Measurements from ENCODE around the gene ABLIM3. TPM values are rescaled to one million over a fixed set of nuclear protein-coding genes. Genes with fewer than 3 reads are reported as not detected.

The ABLIM3 gene
- total and polyA plus RNA-seq, 2 of the 8 experiments (the other 6 are each of a cell fraction or from before 2014, with no cell fraction given), result 0.36 to 0.56 TPM

- TF ChIP-seq EP300 (IDR thresholded peaks at IDR 0.05; ENCODE audit: borderline replicate concordance in 1 of 2, low read depth in 2 of 2, low read length in 2 of 2), result no peak
- TF ChIP-seq HDAC2 (IDR thresholded peaks at IDR 0.05; ENCODE audit: borderline replicate concordance in 1 of 2, low read depth in 2 of 2, low read length in 2 of 2), result no peak
- TF ChIP-seq SUZ12 (IDR thresholded peaks at IDR 0.05; ENCODE audit: low read length), result no peak
- no peak for TF ChIP-seq GTF2F1 (IDR thresholded peaks at IDR 0.05; ENCODE audit: borderline replicate concordance, low read depth, low read length)
- no peak for TF ChIP-seq SP4 (IDR thresholded peaks at IDR 0.05; ENCODE audit: low read length)
These were observed 14.4 kb upstream of the ABLIM3 start (continued) for GRCh38 chr5:149126906-149127305.
